ENCODE results near the gene PCARE. TPM values are rescaled to one million over a fixed set of nuclear protein-coding genes. Genes with fewer than 3 reads are reported as not detected.

The PCARE gene
- total and polyA plus RNA-seq, 2 donors (not counting 1 experiment from before 2014, with no cell fraction given), result not detected

GRCh38 chr2:29080886-29081743 is 6.8 kb upstream of the PCARE start:
- Histone ChIP-seq H3K4me2 (replicated peaks; ENCODE audit: low read depth, low read length, poor library complexity, severe bottlenecking) (no peak overlapping the region), H3K27ac (ENCODE audit: low read length in 2 of 2) (no peak overlapping the region), H3K9me3 (ENCODE audit: control extremely low read depth in 1 of 3, control insufficient read depth in 2 of 3, insufficient read depth in 1 of 3, low read length in 2 of 3) (peaks cover 0 to 17% (median 13%) of the 10 kb centered on the region in 3 donors), H3K36me3 (replicated peaks in 1 of 2; ENCODE audit: control extremely low read depth in 1 of 2, control insufficient read depth in 1 of 2, extremely low read depth in 1 of 2, insufficient read depth in 2 of 2, low read length in 1 of 2) (no peaks in the 10 kb centered on the region), H3K9ac (ENCODE audit: low read length) (no peak overlapping the region), H3K4me1 (ENCODE audit: control insufficient read depth in 2 of 2, insufficient read depth in 2 of 2, low read length in 2 of 2) (no peaks in the 10 kb centered on the region), H3K79me2 (ENCODE audit: control insufficient read depth, insufficient read depth, low read length) (no peaks in the 10 kb centered on the region), H3K4me3 (ENCODE audit: control extremely low read depth in 1 of 5, extremely low read depth in 1 of 5, insufficient read depth in 1 of 5, low read depth in 2 of 5, low read length in 4 of 5) (no peak overlapping the region), H4K20me1 (ENCODE audit: control insufficient read depth, insufficient read depth, low read length, poor library complexity, severe bottlenecking) (no peaks in the 10 kb centered on the region), H3K27me3 (replicated peaks in 1 of 4; ENCODE audit: control extremely low read depth in 1 of 4, control insufficient read depth in 3 of 4, insufficient read depth in 4 of 4, low read length in 3 of 4) (no peaks in the 10 kb centered on the region), H2AFZ (ENCODE audit: insufficient read depth, low read depth, low read length, poor library complexity, severe bottlenecking) (no peak overlapping the region)
- Mint-ChIP-seq H3K27me3 (no peaks in the 10 kb centered on the region), H3K27ac (no peak overlapping the region), H3K4me1 (peaks cover 4% of the 10 kb centered on the region), H3K9me3 (ENCODE audit: insufficient read depth) (peaks cover 3% of the 10 kb centered on the region), H3K4me3 (no peak overlapping the region)
- no peak for ATAC-seq (ENCODE audit: low read depth)
- CTCF ChIA-PET, result no interaction called here
- WGBS (ENCODE audit: insufficient coverage), result 98% methylated on average over 9 of the region's 12 CpGs
- no peak for DNase-seq
- TF ChIP-seq EZH2 (IDR thresholded peaks at IDR 0.05; ENCODE audit: borderline replicate concordance, insufficient read depth, low read depth, low read length, poor library complexity, severe bottlenecking), result no peak
- TF ChIP-seq, protein P1, sequence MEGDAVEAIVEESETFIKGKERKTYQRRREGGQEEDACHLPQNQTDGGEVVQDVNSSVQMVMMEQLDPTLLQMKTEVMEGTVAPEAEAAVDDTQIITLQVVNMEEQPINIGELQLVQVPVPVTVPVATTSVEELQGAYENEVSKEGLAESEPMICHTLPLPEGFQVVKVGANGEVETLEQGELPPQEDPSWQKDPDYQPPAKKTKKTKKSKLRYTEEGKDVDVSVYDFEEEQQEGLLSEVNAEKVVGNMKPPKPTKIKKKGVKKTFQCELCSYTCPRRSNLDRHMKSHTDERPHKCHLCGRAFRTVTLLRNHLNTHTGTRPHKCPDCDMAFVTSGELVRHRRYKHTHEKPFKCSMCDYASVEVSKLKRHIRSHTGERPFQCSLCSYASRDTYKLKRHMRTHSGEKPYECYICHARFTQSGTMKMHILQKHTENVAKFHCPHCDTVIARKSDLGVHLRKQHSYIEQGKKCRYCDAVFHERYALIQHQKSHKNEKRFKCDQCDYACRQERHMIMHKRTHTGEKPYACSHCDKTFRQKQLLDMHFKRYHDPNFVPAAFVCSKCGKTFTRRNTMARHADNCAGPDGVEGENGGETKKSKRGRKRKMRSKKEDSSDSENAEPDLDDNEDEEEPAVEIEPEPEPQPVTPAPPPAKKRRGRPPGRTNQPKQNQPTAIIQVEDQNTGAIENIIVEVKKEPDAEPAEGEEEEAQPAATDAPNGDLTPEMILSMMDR (IDR thresholded peaks at IDR 0.05), result no peak
- POLR2A ChIA-PET, result no interaction called here
- intact Hi-C loops (cut with micrococcal nuclease), result no loop called here

GRCh38 chr2:29079887-29080286 is 5.6 kb upstream of the PCARE start:
- no peak for ATAC-seq (ENCODE audit: low read depth)
- H3K4me2 ChIP-seq (replicated peaks; ENCODE audit: low read depth, low read length, poor library complexity, severe bottlenecking), result no peak overlapping the region
- no peaks in the 10 kb centered on the region for H3K79me2 ChIP-seq (ENCODE audit: control insufficient read depth, insufficient read depth, low read length)
- Mint-ChIP-seq H3K27me3 (no peaks in the 10 kb centered on the region), H3K9me3 (ENCODE audit: insufficient read depth) (peaks cover 3% of the 10 kb centered on the region), H3K4me1 (peaks cover 4% of the 10 kb centered on the region), H3K27ac (no peak overlapping the region), H3K4me3 (no peak overlapping the region)
- DNase-seq, result no peak
- no peaks in the 10 kb centered on the region for H4K20me1 ChIP-seq (ENCODE audit: control insufficient read depth, insufficient read depth, low read length, poor library complexity, severe bottlenecking)
- peaks cover 0 to 17% (median 13%) of the 10 kb centered on the region in 3 donors for H3K9me3 ChIP-seq (ENCODE audit: control extremely low read depth in 1 of 3, control insufficient read depth in 2 of 3, insufficient read depth in 1 of 3, low read length in 2 of 3)
- H3K36me3 ChIP-seq (replicated peaks in 1 of 2; ENCODE audit: control extremely low read depth in 1 of 2, control insufficient read depth in 1 of 2, extremely low read depth in 1 of 2, insufficient read depth in 2 of 2, low read length in 1 of 2), result no peaks in the 10 kb centered on the region
- H3K9ac ChIP-seq (ENCODE audit: low read length), result no peak overlapping the region
- no peaks in the 10 kb centered on the region for H3K4me1 ChIP-seq (ENCODE audit: control insufficient read depth in 2 of 2, insufficient read depth in 2 of 2, low read length in 2 of 2)
- CTCF ChIA-PET, result no interaction called here
- H3K27me3 ChIP-seq (replicated peaks in 1 of 4; ENCODE audit: control extremely low read depth in 1 of 4, control insufficient read depth in 3 of 4, insufficient read depth in 4 of 4, low read length in 3 of 4), result no peaks in the 10 kb centered on the region
- no peak overlapping the region for H3K27ac ChIP-seq (ENCODE audit: low read length in 2 of 2)
- 97% methylated on average over 7 of the region's 7 CpGs for WGBS (ENCODE audit: insufficient coverage)
- no peak overlapping the region for H2AFZ ChIP-seq (ENCODE audit: insufficient read depth, low read depth, low read length, poor library complexity, severe bottlenecking)
- intact Hi-C loops (cut with micrococcal nuclease), result no loop called here
- POLR2A ChIA-PET, result no interaction called here
- no peak overlapping the region for H3K4me3 ChIP-seq (ENCODE audit: control extremely low read depth in 1 of 5, extremely low read depth in 1 of 5, insufficient read depth in 1 of 5, low read depth in 2 of 5, low read length in 4 of 5)
- TF ChIP-seq EZH2 (IDR thresholded peaks at IDR 0.05; ENCODE audit: borderline replicate concordance, insufficient read depth, low read depth, low read length, poor library complexity, severe bottlenecking), result no peak
- TF ChIP-seq, protein P1 (IDR thresholded peaks at IDR 0.05), result no peak

All from B cell (primary cell).